Measurements from ENCODE around the gene PDE11A. TPM values are rescaled to one million over a fixed set of nuclear protein-coding genes. Genes with fewer than 3 reads are reported as not detected.
A peak's percentile ranks its signal among the peaks of the same experiment; 100 is the strongest.

Gene PDE11A
- total and polyA plus RNA-seq, 2 experiments from 2014 or later = 0.08 to 0.73 TPM

DNA sequence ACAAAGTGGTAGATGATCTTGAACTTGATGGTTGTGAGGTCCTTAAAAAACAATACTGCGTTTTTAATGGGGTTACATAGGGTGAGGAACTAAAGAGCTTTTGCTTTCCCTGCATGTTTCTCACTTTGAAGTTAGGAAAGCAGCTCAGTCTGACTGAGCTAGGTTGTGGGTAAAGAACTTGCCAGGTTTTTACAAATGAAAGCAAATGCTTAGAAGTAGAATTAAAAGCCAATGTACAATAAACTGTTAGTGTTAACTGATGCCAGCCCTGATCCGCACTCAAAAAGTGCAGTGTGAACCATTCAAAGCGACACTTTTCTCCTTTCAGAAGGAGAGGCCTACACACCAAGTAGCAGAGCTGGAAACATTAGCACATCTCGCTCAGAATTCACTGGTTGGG is 409.7 kb downstream of the PDE11A start:
- Histone ChIP-seq H3K27me3 (ENCODE audit: insufficient read depth) (peaks cover 48% of the 10 kb centered on the region), H4K20me1 (replicated peaks; ENCODE audit: insufficient read depth) (no peaks in the 10 kb centered on the region), H3K79me2 (replicated peaks; ENCODE audit: insufficient read depth) (no peaks in the 10 kb centered on the region), H3K9me2 (ENCODE audit: insufficient read depth) (no peaks in the 10 kb centered on the region), H3K4me2 (no peak overlapping the region), H3K4me3 (no peak overlapping the region), H3F3A (replicated peaks; ENCODE audit: low read depth) (no peaks in the 10 kb centered on the region), H3K36me3 (ENCODE audit: insufficient read depth) (no peaks in the 10 kb centered on the region), H3K27ac (ENCODE audit: low read depth) (no peak overlapping the region), H3K4me1 (ENCODE audit: insufficient read depth) (peaks cover 10% of the 10 kb centered on the region), H2AFZ (no peak overlapping the region)
- TF ChIP-seq EZH2 (IDR thresholded peaks at IDR 0.05; ENCODE audit: low read depth, unreplicated experiment) (no peak), ZNF331 (CRISPR knock-in tag; IDR thresholded peaks at IDR 0.05; ENCODE audit: low read depth) (no peak), STAT1 (IDR thresholded peaks at IDR 0.05; ENCODE audit: unreplicated experiment) (no peak), CREB1 (CRISPR knock-in tag; IDR thresholded peaks at IDR 0.05; ENCODE audit: low read depth) (no peak), NANOG (IDR thresholded peaks at IDR 0.05; ENCODE audit: borderline replicate concordance) (no peak), EZH2phosphoT487 (IDR thresholded peaks at IDR 0.05; ENCODE audit: unreplicated experiment) (no peak), POLR2AphosphoS5 (IDR thresholded peaks at IDR 0.05; ENCODE audit: low read depth) (no peak)
- TF ChIP-seq, protein P1, sequence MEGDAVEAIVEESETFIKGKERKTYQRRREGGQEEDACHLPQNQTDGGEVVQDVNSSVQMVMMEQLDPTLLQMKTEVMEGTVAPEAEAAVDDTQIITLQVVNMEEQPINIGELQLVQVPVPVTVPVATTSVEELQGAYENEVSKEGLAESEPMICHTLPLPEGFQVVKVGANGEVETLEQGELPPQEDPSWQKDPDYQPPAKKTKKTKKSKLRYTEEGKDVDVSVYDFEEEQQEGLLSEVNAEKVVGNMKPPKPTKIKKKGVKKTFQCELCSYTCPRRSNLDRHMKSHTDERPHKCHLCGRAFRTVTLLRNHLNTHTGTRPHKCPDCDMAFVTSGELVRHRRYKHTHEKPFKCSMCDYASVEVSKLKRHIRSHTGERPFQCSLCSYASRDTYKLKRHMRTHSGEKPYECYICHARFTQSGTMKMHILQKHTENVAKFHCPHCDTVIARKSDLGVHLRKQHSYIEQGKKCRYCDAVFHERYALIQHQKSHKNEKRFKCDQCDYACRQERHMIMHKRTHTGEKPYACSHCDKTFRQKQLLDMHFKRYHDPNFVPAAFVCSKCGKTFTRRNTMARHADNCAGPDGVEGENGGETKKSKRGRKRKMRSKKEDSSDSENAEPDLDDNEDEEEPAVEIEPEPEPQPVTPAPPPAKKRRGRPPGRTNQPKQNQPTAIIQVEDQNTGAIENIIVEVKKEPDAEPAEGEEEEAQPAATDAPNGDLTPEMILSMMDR (conservative IDR thresholded peaks at IDR 0.05; ENCODE audit: low read depth in 2 of 2) = no peak
- TF ChIP-seq, protein P2, sequence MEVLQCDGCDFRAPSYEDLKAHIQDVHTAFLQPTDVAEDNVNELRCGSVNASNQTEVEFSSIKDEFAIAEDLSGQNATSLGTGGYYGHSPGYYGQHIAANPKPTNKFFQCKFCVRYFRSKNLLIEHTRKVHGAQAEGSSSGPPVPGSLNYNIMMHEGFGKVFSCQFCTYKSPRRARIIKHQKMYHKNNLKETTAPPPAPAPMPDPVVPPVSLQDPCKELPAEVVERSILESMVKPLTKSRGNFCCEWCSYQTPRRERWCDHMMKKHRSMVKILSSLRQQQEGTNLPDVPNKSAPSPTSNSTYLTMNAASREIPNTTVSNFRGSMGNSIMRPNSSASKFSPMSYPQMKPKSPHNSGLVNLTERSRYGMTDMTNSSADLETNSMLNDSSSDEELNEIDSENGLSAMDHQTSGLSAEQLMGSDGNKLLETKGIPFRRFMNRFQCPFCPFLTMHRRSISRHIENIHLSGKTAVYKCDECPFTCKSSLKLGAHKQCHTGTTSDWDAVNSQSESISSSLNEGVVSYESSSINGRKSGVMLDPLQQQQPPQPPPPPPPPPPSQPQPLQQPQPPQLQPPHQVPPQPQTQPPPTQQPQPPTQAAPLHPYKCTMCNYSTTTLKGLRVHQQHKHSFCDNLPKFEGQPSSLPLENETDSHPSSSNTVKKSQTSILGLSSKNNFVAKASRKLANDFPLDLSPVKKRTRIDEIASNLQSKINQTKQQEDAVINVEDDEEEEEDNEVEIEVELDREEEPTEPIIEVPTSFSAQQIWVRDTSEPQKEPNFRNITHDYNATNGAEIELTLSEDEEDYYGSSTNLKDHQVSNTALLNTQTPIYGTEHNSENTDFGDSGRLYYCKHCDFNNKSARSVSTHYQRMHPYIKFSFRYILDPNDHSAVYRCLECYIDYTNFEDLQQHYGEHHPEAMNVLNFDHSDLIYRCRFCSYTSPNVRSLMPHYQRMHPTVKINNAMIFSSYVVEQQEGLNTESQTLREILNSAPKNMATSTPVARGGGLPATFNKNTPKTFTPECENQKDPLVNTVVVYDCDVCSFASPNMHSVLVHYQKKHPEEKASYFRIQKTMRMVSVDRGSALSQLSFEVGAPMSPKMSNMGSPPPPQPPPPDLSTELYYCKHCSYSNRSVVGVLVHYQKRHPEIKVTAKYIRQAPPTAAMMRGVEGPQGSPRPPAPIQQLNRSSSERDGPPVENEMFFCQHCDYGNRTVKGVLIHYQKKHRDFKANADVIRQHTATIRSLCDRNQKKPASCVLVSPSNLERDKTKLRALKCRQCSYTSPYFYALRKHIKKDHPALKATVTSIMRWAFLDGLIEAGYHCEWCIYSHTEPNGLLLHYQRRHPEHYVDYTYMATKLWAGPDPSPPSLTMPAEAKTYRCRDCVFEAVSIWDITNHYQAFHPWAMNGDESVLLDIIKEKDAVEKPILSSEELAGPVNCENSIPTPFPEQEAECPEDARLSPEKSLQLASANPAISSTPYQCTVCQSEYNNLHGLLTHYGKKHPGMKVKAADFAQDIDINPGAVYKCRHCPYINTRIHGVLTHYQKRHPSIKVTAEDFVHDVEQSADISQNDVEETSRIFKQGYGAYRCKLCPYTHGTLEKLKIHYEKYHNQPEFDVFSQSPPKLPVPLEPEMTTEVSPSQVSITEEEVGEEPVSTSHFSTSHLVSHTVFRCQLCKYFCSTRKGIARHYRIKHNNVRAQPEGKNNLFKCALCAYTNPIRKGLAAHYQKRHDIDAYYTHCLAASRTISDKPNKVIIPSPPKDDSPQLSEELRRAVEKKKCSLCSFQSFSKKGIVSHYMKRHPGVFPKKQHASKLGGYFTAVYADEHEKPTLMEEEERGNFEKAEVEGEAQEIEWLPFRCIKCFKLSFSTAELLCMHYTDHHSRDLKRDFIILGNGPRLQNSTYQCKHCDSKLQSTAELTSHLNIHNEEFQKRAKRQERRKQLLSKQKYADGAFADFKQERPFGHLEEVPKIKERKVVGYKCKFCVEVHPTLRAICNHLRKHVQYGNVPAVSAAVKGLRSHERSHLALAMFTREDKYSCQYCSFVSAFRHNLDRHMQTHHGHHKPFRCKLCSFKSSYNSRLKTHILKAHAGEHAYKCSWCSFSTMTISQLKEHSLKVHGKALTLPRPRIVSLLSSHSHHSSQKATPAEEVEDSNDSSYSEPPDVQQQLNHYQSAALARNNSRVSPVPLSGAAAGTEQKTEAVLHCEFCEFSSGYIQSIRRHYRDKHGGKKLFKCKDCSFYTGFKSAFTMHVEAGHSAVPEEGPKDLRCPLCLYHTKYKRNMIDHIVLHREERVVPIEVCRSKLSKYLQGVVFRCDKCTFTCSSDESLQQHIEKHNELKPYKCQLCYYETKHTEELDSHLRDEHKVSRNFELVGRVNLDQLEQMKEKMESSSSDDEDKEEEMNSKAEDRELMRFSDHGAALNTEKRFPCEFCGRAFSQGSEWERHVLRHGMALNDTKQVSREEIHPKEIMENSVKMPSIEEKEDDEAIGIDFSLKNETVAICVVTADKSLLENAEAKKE (CRISPR knock-in tag; IDR thresholded peaks at IDR 0.05) = no peak
- TF ChIP-seq, protein P3, sequence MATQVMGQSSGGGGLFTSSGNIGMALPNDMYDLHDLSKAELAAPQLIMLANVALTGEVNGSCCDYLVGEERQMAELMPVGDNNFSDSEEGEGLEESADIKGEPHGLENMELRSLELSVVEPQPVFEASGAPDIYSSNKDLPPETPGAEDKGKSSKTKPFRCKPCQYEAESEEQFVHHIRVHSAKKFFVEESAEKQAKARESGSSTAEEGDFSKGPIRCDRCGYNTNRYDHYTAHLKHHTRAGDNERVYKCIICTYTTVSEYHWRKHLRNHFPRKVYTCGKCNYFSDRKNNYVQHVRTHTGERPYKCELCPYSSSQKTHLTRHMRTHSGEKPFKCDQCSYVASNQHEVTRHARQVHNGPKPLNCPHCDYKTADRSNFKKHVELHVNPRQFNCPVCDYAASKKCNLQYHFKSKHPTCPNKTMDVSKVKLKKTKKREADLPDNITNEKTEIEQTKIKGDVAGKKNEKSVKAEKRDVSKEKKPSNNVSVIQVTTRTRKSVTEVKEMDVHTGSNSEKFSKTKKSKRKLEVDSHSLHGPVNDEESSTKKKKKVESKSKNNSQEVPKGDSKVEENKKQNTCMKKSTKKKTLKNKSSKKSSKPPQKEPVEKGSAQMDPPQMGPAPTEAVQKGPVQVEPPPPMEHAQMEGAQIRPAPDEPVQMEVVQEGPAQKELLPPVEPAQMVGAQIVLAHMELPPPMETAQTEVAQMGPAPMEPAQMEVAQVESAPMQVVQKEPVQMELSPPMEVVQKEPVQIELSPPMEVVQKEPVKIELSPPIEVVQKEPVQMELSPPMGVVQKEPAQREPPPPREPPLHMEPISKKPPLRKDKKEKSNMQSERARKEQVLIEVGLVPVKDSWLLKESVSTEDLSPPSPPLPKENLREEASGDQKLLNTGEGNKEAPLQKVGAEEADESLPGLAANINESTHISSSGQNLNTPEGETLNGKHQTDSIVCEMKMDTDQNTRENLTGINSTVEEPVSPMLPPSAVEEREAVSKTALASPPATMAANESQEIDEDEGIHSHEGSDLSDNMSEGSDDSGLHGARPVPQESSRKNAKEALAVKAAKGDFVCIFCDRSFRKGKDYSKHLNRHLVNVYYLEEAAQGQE (IDR thresholded peaks at IDR 0.05; ENCODE audit: unreplicated experiment) = no peak
- Mint-ChIP-seq H3K27ac (no peak overlapping the region), H3K27me3 (ENCODE audit: insufficient read depth, low read depth, poor library complexity) (peaks cover 38% of the 10 kb centered on the region), H3K4me1 (peaks cover 16% of the 10 kb centered on the region), H3K9me3 (no peaks in the 10 kb centered on the region), H3K4me3 (no peak overlapping the region), H3K36me3 (ENCODE audit: low read depth) (no peaks in the 10 kb centered on the region)
- peak; percentile 39; the same call in 2 of the 3 replicates for ATAC-seq
- no peak for DNase-seq (ENCODE audit: low spot score)
